GM21717 (cell line): Measurements from ENCODE around the gene TJP1.
"Not testable (repeated sequence)": the region's sequence is repeated elsewhere in the genome, so short reads cannot be mapped to it uniquely, and the experiment has no call there.

ENCODE experiments used
- ATAC-seq: cut with Tn5 transposase; IDR thresholded peaks from one replicate; pipeline ENCODE4 v1.9.1; 2021; ENCODE audit warnings: mild to moderate bottlenecking, moderate library complexity; ENCODE audit not compliant: unreplicated experiment

TJP1 gene

DNA sequence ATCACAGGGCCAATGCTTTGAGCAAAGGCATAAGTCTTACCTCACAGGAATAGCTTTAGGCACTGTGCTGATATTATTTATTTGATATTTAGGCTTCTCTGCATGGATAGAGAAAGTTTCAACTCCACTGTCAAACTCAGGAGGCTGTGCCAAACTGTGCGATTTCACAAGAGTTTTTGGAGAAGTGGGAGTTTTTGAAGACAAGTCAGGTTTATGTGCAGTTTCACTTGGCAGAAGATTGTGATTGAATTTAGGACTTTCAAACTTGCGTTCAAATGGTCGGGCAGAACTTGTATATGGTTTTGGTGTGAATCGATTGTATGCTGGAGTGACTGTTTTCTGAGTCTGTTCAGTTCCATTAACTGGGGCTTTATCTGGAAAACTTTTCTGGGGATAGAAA is 113.7 kb downstream of the TJP1 start:
- no peak for ATAC-seq

GRCh38 chr15:29704950-29705597 is 117.2 kb downstream of the TJP1 start:
- no peak for ATAC-seq

DNA sequence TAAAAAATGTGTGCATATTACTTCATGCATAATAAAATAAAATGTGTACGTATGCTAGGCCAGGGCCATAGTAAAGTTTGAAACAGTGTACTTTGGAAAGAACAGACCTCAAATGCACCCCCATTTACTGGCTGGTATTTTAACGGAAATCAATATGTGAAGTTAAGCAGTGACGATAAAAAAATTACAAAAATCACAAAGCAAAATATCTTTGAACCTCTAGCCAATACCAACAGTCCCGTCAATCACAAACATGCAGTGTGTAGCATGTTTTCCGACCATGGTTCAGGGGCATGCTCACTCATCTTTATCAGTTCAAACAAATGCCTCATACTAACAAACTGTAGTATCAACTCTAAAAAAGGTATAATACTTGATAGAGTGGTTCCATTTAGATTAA is 121.1 kb downstream of the TJP1 start:
- ATAC-seq: no peak

DNA sequence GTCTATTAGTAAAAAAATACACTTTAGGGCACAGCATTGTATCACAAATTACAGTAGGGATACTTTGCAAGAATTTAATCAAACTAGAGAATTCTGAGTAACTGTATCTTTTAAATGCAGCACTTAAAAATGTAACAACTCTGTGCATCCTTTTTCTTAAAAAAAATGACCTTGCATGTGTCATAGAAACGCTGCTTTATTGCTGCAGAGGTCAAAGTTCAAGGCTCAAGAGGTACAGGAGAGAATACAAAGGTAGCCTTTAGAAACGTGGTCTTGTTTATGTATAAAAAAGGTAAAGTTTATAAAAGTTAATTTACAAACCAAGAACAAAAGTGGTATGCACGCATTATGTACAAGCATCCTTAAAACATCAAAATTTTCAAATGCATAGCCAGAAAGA is 122.0 kb downstream of the TJP1 start:
- ATAC-seq: no peak

- ATAC-seq: no peak
Measured at GRCh38 chr15:29699791-29700190, 122.5 kb downstream of the TJP1 start.

- ATAC-seq: no peak
Measured at GRCh38 chr15:29698030-29698701, 124.1 kb downstream of the TJP1 start.

DNA sequence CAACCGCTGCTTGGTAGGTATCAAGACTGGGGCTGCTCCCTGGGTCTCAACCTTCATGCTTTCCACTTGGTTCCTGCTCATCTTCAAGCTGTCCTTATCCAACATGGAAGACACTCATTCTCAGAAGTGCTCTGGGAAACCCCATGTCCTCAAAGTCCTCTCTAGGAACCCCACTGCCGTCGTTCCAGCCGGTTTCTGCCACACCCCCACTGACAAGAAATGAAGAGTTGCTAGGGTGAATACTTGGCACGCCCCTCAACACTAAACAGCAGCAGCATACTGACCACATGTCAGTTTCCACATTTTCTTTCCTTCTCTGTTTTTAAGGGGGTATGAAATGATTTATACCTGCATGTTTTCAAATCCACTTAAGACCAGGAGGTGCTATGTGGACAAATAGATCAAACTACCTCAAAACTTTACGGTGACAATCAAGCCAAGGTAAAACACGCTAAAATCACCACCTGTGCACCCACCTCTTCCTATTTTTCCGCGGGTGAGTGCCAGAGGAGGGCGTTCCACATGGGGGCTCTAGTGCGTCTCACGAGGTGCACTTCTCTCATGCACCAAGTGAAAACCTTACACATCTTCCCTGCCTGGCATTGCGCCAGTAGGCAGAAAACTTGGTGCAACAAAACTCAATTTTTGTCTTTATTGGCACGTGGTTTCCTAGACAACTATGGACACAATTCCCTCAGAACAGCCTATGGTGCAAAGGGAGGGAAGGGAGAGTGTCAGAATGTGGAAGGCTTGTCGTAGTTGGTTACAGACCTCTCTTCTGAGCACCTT is 125.1 kb downstream of the TJP1 start:
- no peak for ATAC-seq

DNA sequence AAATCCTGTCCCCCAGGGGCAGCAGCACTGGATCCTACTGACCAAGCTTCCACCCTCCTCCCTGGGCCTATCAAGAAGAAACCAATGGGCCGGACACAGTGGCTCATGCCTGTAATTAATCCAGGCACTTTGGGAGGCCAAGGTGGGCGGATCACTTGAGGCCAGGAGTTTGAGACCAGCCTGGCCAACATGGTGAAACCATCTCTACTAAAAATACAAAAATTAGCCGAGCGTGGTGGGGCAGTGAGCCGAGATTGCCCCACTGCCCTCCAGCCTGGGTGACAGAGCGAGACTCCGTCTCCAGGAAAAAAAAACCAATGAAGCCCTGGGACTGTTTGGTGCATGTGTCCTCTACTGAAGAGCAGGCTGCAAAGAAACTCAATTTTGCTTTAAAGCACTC is 125.8 kb downstream of the TJP1 start:
- ATAC-seq: not testable (repeated sequence)

GRCh38 chr15:29695489-29696167 is 126.6 kb downstream of the TJP1 start:
- ATAC-seq: no peak

DNA sequence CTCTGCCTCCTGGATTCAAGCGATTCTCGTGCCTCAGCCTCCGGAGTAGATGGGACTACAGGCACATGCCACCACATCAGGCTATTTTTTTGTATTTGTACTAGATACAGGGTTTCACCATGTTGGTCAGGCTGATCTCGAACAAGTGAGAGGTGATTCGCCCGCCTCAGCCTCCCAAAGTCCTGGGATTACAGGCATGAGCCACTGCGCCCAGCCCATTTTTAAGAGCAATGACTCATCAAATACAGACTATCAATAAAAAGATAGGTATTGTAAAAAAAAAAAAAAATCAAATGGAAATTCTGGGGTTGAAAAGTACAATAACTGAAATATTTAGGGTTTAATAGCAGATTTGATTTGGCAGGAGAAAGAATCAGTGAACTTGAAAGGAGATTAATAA is 129.0 kb downstream of the TJP1 start:
- ATAC-seq: no peak

- ATAC-seq: no peak
Measured at GRCh38 chr15:29692527-29692926, 129.7 kb downstream of the TJP1 start.

DNA sequence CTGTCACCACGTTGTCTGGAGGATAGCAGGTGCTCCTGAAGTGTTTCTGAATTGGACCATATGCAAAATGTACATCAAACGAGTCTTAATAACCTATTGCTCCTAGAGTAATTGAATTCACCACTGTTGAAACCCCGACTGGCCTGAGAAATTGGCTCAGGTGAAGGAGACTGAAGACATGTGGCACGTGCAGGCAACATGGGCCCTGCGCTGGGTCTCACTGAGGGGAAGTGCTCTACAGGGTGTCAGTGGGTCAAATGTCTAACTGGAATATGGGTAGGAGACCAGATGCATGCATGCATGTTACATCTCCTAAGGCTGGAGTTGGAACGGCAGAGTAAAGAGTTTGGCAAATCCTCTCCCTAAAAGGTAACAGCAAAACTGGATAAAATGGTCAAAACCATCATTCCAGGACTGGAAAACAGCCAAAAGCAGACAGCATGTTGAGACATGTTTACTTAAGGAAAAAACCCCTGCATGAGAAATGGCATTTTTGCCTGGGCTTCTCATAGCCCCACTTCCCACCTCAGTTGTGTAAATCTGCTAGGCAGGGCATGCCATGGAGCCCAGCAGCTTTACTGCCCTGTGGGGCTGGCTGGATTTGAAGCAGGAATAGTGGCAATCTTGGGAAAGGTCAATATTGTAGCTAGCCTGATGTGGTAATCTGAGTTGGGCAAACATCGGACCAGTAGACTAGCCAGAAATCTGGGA is 131.3 kb downstream of the TJP1 start:
- ATAC-seq: no peak

- ATAC-seq: no peak
Measured at GRCh38 chr15:29689287-29689986, 132.8 kb downstream of the TJP1 start.

DNA sequence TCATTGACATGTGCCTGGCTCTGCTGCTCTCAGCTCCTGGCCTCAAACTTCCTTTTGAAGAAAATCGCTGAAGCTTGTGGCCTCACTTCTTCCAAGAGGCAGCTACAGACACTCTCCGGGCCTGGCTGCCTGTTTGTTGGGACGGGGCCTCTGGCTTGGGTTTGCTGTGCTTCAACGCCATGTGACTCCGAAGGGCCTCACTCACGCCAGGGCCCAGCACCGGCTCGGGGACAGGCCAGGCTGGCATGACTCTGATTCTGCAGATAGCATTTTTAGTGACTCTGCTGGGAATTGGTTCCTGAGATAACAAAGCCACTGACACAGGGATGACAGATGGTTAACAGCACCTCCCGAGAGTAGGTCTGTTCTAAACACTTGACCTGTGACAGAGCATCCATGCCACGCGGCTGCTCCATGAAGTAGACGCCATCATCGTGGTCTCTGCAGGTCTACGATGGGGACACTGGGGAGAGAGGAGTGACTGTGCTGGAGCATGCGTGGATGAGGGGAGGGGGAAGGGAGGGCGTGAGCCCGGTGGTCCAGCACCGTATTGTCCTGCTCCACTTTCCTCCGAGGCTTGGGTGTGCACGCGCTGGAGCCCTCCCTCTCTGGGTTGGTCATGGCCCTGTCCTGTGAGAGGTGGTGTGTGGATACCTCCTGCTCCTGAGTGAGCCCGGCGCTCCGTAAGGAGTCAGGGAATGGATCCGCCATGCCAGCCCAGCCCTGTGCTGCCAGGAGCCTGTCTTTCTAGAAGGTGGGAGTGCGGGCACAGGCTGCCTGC is 133.6 kb downstream of the TJP1 start:
- ATAC-seq: no peak

DNA sequence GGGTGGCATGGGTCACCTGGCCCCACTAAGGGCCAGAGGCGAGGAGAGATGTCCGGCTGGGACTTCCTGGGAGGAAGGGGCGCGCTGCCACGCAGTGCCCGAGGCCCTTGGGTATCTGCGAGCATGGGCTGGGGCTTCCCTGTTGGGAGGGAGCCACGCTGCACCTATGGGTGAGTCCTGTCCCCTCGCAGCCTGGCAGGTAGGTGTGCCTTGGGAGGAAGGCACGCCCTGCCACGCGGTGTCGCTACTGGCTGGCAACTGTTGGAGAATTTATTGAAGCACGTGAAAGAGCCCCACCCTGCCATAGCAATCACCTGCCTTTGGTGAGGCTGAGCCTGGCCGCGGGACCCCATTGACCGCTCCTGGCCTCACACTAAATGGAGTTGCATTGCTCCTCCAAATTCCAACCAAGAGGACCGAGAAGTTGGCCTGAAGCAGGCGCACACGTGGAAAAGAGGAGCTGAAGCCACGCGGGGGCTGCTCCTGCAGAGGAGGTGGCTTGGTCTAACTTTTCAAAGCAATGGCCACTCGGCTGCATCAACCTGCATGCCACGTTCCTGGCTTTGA is 134.2 kb downstream of the TJP1 start:
- no peak for ATAC-seq

GRCh38 chr15:29687204-29687815 is 135.0 kb downstream of the TJP1 start:
- ATAC-seq: no peak

DNA sequence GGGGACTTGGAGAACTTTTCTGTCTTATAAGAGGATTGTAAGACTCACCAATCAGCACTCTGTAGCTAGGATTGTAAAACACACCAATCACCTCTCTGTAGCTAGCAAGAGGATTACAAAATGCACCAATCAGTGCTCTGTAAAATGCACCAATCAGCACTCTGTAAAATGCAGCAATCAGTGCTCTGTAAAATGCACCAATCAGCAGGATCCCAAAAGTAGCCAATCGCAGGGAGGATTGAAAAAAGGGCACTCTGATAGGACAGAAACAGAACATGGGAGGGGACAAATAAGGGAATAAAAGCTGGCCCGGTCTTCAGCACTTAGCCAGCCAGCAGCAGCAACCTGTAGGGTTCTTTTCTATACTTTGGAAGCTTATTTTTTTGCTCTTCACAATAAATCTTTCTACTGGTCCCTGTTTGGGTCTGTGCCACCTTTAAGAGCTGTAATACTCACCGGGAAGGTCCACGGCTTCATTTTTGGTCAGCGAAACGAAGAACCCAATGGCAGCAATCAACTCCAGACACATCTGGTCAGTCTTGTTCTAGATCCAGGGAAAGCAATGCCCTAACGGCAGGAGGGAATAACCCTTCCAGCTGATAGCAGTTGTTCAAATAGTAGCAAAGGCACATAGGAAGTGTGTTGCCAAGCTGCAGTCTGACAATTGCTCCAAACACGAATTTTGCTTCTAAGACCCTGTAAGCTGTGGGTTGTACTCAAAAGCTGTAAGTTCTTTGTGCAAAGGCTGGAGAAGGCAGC is 135.6 kb downstream of the TJP1 start:
- ATAC-seq: no peak

GRCh38 chr15:29686079-29686425 is 136.2 kb downstream of the TJP1 start:
- no peak for ATAC-seq
